ELR (cell line): Measurements from ENCODE around the gene EYA2.

Experiments used
- DNase-seq: peaks from one replicate; pipeline ENCODE4 v3.0.0-alpha.2; 2015; ENCODE audit warnings: low read depth

The EYA2 gene

DNA sequence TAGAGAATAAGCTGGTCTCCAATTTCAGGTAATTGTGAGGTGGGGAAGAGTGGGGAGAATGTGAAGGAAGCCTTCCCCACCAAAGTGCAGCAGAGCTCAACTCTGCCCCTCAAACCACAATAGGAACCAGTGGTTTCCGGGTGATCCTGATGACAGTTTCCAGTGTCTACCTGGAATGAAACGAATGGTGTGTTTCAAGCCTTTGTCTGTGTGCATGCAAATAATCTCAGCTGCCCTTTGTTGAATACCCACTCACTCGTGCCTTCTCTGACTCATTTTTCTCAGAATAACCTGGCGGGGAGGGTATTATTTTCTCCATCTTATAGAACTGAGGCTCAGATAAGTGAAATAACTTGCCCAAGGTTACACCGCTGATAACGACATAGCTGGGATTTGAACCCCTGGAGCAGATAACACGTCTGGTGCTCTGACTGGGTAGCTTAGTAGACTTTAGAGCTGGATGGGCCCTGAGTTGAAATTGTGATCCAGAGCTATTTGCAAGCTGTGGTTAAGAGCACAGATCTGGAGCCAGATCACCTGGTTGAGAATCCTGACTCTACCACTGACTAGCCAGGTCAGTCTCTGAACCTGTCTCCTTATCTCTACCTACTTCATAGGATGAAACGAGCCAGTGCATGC lies 85.1 kb downstream of the EYA2 start:
- no peak for DNase-seq

DNA sequence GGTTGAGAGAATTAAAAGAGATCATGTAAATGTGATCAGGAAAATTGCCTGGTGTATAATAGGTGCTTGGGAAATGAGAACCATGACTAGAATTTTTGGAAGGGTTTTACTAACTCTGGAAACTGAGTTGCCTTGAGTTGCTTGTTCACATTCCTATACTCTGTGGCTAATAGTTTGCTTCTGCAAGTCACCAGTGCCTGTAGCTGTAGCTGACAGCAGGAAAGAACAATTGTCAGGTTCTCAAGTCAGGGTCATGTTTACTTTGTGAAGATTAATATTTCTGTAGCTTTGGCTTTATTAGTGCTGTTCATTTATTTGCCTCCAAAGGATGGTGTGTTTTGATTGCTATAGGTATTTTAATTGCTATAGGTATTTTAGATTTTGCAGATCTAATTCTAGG lies 86.5 kb downstream of the EYA2 start:
- no peak for DNase-seq

DNA sequence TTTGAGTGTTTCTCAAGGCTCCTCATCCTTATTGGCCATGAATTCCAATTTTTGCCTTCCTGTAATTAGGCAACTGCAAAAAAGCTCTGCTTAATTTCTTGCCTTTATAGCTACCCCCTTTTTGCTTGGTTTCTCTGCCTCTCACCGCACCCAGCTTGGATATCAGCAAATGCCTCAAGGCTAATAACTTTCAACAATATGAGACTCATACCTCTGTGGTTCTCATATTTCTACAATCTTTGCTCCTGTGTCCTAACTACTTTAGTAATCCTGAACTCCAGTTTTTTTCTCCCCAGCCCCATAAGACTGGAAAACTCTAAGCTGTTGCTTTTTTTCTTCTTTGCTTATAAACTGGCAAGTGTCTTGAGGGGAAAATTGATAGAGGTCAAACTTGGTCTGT lies 88.8 kb downstream of the EYA2 start:
- DNase-seq, result no peak

DNA sequence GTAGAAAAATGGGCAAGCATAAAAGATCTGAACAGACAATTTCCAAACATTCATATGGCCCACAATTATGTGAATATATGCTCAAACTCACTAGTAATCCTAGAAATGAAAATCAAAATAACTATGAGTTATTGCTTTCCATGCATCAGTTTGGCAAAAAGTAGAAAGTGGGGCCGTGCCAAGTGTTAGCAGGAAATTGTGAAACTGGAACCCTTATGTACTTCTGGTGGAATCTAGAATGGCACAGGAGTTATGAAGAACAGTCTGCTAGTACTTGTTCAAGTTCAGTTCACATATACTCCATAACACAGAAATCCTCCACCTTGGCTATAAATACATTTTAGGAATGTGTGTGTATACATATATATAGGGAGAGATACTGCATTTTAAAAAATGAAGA lies 89.8 kb downstream of the EYA2 start:
- no peak for DNase-seq

DNA sequence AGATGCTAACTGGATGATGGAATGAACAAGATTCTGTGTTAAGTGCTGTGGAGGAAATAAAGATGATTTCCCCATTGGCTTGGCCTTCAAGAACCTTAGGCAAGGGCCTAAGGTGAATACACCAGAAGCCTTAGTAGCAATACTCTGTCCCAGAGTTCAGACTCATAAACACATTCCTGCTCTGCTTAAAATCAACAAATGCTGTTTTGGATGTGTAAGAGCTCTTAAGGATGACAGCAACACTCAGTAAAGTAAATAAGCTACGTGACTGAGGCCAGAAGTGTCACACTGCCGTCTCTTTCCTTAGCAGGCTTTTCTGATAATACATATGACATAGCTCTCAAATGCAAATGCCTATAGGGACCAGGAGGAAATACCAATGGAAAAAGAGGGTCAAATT lies 90.6 kb downstream of the EYA2 start:
- DNase-seq, result no peak

DNA sequence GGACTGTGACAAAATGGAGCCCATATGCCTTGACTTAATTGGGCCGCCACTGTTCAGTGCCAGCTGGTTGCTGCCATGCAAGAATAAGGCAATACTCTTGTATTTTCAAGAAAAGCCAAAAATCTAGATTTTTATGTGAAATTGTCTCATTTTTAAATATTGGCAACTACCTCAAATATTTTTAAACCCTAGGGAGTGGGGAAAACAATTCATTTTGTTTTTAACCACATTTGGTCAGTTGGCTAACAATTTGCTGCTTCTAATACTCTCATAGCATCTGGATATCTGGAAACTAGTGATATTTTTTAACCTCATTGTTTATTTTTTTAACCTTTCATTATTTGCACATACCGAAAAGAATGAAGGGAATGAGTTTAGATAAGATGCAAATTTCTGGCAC lies 91.0 kb downstream of the EYA2 start:
- DNase-seq, result no peak

DNA sequence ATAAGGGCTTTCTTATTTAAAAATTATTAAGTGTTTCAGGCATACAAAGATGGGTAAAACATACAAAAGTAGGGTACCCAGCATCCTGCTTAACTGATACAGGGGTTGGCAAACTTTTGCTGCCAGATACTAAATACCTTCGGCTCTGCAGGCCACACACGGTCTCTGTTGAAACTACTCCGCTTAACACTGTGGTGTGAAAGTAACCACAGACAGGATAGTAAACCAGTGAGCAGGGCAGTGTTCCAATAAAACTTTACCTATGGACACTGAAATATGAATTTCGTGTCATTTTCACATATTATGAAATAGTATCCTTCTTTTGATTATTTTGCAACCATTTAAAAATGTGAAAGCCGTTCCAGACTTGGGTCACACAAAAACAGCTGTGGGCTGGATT lies 92.4 kb downstream of the EYA2 start:
- no peak for DNase-seq

DNA sequence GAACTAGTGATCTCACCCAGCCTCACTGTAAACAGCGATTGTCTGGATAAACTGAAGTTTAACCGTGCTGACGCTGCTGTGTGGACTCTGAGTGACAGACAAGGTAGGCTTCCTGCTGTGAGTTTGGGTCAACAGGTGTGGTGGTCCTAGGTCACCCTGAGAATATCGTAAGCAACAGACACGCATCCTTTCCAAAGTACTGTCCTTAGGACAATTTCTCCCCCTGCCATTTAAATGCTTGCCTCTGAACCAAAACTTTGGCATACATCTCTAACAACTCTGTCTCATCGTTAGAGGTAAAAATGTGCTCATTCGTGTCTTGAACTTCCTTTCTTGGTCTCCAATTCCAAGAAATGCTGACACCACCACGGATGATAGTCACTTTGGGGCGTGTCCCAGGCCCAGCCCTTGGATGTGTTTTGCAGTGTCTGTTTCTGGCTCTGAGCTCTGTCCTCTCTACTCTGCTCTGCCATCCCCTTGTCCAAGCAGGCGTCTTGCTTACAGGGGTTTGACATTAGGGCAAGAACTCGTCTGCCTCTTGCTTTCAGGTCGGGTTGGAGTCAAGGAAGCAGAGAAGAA lies 95.5 kb downstream of the EYA2 start:
- DNase-seq, result no peak

DNA sequence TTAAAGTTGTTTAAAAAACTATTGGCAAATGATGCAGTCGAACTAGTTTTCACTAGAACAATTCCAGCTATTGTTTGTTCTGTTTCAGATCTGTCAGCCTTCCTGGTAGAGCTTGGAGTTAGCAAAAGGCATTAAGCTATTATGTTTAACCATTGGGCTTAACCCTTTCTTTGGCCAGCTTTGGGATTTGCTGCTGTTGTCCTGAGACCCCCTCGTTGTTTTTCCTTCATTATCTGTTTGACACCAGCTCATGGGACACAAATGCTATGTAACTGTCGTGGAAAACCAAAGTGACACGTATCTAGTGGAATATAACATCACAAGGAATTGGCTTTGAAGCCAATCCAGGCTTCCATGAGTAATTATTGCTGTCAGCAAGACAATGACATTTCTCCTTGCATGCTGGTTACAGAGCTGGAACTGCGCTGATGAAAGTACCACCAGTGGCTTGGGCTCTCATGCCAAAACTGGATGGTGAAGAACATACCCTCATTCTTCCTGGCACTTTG lies 96.0 kb downstream of the EYA2 start:
- no peak for DNase-seq

DNA sequence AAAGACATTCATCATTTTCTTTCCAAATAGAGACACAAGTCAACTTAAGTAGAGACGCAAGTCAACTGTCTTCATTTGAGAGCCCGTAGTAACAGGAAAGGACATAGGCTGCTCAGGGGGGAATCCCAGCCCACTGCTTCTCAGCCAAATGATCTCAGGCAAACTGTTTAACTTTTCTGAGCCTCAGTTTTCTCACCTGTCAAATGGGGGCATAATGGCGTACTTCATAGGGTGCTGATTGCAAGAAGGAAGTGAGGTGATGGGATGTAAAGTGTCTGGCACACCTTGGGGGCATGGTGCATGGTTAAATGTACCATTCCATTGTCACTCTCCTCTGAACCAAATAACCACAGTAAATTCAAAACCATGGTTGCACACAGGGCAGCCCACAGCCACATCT lies 96.5 kb downstream of the EYA2 start:
- no peak for DNase-seq

DNA sequence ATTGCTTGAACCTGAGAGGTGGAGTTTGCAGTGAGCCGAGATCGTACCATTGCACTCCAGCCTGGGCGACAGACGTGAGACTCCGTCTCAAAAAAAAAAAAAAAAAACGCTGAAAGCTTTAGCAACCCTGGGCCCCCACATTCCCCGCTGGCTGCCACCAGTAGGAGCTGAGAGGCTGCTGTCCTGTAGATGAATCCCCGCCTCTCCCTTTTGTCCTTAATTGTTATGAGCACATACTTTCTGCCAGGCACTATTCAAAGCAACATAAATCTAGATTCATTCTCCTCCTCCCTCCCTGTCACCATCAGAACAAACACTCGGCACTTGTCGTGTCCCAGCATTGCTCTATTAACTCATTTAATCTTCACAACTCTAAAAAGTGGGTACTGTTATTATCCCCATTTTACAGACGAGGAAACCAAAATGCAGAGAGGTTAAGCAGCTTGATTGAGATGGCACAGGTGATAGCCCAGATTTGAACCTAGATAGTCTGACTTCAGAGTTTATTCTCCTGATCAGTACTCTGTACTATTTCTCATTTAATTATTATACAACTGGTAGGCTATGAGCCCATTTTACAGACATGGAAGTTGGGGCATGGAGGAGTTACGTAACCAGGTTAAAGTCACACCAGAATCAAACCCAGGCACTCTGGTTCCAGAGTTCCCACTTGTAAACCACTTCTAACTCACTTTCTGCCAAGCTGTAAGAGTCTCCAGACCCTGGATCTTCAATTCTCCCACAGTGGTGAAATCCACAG lies 97.4 kb downstream of the EYA2 start:
- no peak for DNase-seq

DNA sequence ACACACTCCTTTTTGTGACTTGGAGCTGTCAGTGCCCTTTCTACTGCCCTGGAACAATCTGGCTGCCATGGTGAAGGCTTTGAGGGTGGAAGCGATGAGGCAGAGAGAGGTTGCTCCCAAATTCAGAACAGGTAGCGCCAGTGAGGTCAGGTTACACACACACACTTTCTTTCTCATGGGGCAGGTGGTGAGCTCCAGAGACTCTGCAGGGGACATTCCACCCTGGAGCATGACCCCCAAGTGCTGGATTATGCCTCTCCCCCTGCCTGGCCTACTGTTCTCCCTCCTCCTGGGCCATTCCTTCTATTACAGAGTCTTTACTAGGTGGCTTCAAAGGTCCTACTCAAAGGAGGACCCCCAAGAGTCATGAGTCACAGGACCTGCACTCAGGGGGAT lies 98.0 kb downstream of the EYA2 start:
- DNase-seq, result no peak

DNA sequence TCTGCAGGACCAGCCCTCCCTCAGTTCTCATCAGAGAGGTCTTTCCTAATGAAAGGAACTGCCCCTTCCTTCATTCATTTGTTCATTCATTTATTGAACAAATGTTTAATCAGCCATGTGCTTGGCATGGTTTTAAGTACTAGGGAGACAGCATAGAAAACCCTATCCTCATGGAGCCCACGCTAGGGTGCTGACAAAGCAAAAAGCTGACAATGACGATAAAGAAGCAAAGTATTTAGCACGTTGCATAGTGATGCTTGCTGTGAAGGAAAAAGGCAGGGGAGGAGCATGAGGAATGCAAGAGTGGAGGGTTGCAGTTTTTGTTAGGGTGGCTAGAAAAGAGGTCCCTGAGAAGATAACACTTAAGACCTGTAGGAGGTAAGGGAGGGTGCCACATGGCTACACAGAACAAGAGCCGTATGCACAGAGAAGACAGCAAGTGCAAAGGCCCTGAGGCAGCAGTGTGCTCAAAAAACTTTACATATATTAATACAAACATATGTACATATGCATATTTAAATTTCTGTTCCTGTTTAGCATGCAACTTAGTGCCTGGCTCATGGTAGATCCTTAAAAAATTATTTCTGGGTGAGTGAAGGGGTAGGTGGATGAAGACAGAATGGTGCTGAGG lies 98.9 kb downstream of the EYA2 start:
- DNase-seq, result no peak

DNA sequence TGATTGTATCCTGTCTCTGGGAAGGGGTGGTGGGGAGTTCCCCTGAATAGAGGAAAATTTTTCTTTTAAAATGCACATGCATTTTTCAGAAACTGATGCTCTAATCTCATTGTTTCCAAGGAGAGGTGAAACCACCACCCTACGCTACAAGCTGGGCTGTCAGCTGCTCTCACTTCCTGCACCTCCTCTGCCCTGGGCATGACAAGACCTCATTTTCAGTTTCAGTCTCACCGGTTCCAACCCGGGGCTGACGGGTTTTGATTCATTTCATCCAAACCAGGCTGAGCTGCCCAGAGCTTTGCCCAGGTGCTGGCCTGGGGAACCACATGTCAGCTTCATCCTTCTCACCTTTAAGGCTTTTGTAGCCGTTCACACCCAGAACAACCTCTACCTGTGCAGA lies 99.7 kb downstream of the EYA2 start:
- DNase-seq, result no peak

DNA sequence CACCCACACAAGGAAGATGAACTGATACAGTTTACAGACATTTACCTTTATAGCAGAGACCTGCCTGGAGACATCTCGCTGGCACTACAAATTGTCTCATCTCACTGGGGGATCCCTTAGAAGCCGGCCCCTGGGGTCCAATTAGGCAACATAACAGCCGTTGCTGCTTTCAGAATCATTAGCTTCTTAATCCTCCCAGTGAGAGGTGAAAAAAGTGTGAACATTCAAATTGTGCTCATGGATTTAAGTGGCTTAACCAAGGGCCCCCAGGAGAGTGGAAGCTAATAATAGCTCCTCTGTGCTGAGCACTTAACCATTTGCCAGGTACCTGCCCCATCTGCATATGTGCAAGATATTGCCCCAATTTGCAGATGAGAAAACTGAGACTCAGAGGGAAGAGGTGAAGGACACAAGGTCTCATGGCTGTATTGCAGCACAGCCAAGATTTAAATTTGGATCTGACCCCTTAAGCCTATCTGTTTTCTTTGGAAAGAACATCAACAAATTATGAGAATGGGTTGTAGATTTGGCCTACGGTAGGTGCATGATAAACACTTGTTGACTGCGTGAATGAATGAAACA lies 101.0 kb downstream of the EYA2 start:
- DNase-seq, result no peak

DNA sequence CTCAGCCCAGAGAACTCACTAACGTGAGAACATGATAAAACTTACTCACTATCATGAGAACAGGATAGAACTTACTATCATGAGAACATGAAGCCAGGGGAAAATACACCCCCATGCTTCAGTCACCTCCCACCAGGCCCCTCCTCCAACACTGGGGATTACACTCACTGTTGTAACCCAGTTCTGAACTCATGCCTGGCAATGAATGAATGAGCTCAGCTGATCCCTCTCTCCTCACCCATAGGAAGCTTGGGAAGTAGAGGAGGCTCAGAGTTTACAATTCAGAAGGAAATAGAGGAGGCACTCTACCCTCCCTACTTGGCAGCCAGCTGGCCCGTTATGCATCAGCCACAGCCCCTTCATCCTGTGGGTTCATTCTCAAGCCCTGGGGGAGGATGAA lies 102.5 kb downstream of the EYA2 start:
- DNase-seq, result no peak

DNA sequence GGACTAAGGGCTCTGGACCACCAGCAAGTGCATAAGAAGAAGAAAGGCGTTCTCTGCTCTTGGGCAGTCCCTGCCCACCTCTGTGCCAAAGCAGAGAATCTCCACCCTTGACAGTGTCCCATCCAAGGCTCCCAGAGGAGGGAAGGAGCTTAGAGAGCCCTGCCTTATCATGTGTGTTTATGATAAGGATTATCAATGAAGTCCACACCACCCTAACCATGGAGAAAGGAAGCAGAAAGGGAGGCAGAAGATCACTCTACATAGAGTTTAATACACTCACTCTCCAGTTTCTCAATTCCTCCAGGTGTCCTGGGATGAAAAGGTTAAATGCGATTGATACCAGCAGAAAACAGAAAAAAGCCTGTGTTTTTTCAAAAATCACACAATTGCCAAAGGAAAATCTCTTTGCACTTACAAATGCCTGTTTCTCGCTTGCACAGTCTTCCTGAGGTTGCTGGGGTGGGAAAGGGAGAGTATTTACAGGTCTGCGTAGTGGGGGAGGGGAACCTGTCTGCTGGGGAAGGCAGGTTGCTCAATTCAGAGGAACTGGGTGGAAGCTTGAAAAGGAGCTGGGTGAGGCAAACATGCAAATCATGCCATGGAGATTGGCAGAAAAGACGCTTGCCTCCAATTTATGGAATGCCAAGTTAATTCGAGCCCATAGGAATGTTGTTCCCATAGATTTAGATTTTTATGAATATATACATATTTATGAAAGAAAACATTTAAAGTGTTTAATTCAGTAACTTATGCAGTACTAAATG lies 104.0 kb downstream of the EYA2 start:
- DNase-seq, result no peak

DNA sequence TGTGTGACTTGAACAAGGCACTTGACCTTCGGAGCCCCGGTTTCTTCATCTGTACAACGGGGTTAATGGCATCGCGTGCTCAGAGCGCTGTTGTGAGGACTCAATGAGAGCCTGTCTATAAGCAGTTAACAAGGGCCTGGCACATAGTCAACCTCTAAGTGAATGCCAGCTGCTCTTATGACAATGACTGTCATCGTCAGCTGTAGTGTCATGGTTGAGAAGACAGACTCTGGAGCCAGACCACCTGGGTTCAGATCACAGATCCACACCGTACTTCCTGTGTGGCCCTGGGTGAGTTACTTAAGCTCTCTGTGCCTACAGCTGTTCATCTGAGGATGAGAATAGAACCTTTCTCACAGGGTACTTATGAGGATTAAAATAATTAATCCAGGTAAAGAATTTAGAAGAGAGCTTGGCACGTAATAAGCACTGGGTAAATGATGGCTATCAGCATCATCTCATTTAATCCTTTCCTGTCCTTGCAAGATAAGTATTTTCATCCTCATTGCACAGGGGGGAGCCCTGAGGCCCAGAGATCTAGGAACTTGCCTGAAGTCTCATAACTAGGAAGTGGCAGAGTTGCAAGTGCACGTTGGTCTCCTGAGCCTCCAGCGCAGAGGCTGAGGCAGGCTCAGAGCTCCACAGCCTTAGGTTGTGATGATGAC lies 105.3 kb downstream of the EYA2 start:
- DNase-seq, result no peak

DNA sequence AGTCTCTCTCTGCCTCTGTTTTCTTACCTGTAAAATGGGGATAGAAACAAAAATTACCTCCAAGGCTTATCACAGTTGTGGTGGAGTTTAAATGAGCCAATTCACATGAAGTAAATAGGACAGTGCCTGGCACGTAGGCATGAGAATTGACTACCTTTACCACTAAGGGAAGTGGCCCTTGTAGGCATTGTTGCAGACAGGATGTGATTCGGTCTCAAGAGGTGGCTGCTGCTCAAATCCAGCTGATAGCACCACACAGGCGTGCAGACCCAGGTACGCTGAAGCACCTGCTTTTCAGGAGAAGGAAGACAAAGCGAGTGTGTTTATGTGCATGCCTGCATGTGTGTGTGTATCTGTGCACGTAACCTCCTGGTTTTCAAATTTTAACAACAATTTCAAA lies 108.6 kb downstream of the EYA2 start:
- DNase-seq, result no peak

DNA sequence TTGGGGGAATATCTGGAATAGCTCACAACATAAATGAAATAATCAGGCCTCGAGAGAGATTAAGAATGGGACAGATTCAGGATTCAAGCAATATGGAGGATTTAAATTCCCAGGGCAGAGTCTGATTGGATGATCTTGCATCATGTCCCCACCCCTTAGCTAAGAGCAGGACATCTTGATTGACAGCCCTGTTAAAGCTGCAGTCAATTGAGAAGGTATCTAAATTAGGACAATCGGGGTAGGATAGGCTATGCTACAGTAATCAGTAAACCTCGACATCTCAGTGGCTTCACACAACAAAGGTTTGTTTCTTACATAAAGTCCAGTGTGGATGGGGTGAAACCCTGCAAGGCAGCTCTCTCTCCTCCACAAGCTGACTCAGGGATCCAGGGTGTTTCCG lies 109.5 kb downstream of the EYA2 start:
- DNase-seq, result no peak
